Measurements from ENCODE around the gene ACTL9.

- no peak for TF ChIP-seq ZNF274 (IDR thresholded peaks at IDR 0.05; ENCODE audit: low read depth, low read length)
- no peak for TF ChIP-seq SUZ12 (IDR thresholded peaks at IDR 0.05; ENCODE audit: extremely low read depth, insufficient read depth, insufficient read length)
Observed at GRCh38 chr19:8664671-8665057, 33.9 kb downstream of the ACTL9 start.

All from NT2/D1 (cell line).